A549 treated with AZD2906 at 1 μM for 4 hours (cell line): Measurements from ENCODE around the gene PSORS1C2. TPM values are rescaled to one million over a fixed set of nuclear protein-coding genes. Genes with fewer than 3 reads are reported as not detected.

Experiments used
- total RNA-seq: library from RNA; stranded (reverse); fragments of 200-300 nt; extraction: Qiagen RNA extraction; gene quantifications from 5 replicates; pipeline ENCODE4 v1.2.3, GENCODE V29; 2022

The PSORS1C2 gene
- total RNA-seq: 0.08 TPM in 1 of 5 replicates, not detected in the others

DNA sequence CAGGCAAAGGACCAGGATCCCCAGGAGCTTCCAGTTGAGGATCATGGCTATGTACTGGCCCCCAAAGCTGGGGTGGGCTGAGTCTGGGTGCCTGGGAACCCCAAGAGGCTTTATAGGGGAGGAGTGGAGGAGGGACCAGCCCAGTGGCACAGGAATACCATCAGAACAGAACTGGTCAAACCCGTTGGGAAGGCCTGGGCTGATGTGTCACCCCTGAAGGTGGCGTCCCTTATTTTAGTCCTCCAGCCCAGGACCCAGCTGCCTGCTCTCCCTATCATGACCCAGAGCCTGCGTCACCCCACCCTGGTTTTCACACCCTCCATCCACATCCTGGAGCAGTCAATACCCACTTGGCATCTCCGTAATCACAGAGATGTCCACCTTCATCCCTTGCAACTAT is at the start of gene PSORS1C2:
TSS of gene PSORS1C2 (minus strand) at position 85 of the 400 bp plus-strand sequence. CDS start at position 45, 40 bp downstream.

DNA sequence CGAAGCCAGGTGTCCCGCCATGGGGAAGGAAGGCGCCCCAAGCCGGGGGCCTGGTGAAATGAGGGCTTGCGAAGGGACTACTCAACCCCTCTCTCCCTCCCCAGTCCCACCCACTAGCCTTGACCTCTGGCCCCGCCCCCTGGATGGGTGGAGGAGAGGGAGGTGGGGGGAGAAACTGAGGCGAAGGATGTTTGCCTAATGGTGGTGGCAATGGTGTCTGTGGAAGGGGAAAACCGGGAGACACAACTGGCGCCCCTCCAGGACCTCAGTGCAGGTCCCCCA is 31.7 kb upstream of the PSORS1C2 start, which contains the start of gene POU5F1:
TSS of gene POU5F1 (minus strand) at position 83 of the 282 bp plus-strand sequence. CDS start at position 21, 62 bp downstream.

DNA sequence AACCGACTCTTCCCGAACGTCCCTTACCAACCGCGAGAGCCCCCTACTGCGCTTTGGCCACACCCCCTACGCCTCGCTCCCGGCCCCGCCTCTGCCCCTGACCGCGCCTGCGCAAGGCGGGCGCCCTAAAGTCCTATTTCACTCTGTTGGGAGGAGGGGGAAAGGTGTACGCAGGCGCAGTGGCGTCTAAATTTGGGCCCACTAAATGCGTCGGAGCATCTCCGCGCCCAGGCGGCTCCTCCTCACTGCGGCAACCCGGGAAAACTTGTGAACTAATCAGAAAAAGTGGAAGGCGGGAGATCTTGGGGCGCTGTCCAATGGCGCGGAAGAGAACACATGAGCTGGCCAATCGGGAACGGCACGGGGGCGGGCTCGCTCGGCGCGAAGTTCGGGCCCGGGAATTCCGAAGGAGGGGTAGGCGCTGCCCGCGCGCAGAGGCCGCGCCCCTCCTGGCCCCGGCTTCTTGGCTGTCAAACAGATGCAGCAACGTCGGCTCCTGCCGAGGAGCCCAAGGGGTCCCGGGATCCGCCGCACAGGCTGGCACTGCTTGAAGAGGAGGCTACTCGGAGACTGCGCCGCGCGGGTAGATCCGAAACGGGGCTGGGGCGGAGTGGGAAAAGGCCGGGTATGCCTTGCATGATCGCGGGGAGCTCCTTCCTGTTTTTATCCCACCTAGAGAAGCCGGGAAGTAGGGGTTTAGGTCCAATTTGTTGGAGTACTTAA is 19.4 kb upstream of the PSORS1C2 start, which contains the start of gene TCF19:
TSS of gene TCF19 (plus strand) at position 450 of the 723 bp plus-strand sequence. CDS start 881 bp downstream, outside the sequence.

DNA sequence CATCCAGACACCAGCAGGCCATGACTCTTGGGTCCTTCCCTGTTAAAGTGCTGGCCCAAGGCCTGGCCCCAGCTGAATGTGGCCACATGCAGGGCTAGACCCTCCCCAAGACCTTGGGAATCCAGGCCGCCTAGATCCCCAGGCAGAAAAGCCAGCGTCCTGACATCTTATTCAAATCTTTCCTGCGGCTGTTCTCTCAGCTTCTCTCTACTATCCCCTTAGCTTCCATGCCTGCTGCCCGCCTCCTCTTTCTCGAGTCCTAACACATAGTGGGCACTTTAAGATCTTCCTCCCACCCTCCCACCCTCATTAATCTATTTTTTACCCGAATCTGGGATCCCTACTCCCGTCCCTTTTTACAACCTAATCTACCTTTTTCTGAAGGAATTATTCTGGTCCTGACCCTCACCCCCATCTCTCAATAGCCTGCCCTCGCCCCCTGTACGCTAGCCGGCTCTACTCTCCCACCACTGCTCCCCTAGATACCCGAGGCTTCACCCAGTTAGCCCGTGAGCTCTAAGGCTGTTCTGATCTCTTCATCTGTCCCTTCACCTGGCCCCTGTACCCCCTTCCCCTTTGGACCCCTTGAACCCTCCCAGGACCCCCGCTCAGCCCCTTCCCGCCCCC is 18.8 kb upstream of the PSORS1C2 start, which contains the start of gene CCHCR1:
TSS of gene CCHCR1 (minus strand) at position 290 of the 627 bp plus-strand sequence. CDS start at position 88, 202 bp downstream.

DNA sequence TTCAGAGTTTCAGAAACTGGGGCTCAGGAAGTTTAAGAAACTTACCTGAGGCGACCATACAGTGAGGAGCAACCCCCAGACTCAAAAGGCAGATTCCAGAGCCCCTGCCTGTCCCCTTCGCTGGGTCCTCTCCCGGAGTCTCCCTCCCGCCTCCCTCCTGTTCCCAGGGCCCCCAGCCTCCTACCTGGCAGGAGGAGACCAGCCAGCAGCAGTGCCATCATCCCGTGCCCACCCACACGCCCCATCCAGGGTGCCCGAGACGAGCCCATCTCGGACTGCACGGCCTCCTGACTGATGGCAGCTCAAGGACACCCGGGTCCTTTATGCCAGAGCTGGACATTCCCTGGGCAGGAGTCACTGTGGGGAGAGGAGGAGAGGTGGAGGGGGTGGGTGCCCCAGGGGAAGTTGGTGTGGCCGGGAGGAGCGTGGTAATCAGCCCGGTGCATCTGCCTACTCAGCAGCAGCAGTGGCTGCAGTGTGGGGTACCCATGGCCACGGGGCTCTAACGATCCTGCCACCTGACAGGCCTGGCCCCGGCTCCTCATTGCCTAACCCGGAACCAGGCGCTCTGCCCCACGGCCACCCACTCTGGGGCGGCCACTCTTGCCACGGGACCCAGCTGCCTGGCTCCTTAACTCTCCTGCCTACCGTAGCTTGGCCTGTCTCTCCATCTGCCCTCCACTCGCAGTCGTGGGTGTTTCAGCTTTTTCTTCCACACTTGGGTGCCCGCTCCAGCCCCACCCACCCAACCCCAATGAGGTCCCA is 18.5 kb downstream of the PSORS1C2 start, which contains the start of gene CDSN:
TSS of gene CDSN (minus strand) at position 296 of the 765 bp plus-strand sequence. CDS start at position 269, 27 bp downstream.

DNA sequence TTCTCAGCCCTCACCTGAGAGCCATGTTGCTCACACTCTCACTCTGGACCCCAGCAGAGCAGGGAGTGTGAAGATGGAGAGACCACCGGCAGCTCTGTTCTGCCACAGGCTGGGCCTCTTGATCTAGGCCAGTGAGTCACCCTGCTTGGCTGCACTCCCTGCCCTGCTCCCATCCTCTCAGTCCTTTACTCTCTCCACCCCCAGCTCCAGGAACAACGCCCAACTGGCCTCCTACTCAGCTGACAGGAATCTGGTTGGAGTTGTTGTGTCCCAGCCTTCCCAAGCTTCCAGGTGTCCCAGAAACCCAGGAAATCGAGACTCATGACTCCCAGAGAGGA is 24.4 kb downstream of the PSORS1C2 start, which contains the start of gene PSORS1C1:
TSS of gene PSORS1C1 (plus strand) at position 260 of the 338 bp plus-strand sequence. CDS start 14,833 bp downstream, outside the sequence.

GRCh38 chr6:31112478-31112877 is 26.4 kb downstream of the PSORS1C2 start, which contains the start of gene C6orf15:
Gene C6orf15, minus strand, starts transcription at chr6:31112575. Its CDS starts 20 bp downstream, at chr6:31112555.

Other genes with a start within 250 kb of the PSORS1C2 start
- gene GTF2H4, start 230.9 kb downstream of the PSORS1C2 start, total RNA-seq: 16.1 to 21.6 TPM (median 19.1 TPM) in 5 replicates
- 14.1 to 15.9 TPM (median 15.6 TPM) in 5 replicates for gene VARS2, start 224.8 kb downstream of the PSORS1C2 start, total RNA-seq
- gene SFTA2, start 206.9 kb downstream of the PSORS1C2 start, total RNA-seq: 0.19 to 0.38 TPM (median 0.24 TPM) in 3 of 5 replicates, not detected in the others
- 0.09 to 0.17 TPM (median 0.10 TPM) in 5 replicates for gene MUCL3, start 198.1 kb downstream of the PSORS1C2 start, total RNA-seq
- 0.03 to 0.04 TPM in 2 of 5 replicates, not detected in the others for gene MUC21, start 155.3 kb downstream of the PSORS1C2 start, total RNA-seq
- 0.01 to 0.03 TPM (median 0.02 TPM) in 5 replicates for gene MUC22, start 128.6 kb downstream of the PSORS1C2 start, total RNA-seq
- not detected in 5 replicates for gene C6orf15, start 26.5 kb downstream of the PSORS1C2 start, total RNA-seq
- 4.1 to 5.9 TPM (median 4.6 TPM) in 5 replicates for gene PSORS1C1, start 24.3 kb downstream of the PSORS1C2 start, total RNA-seq
- 0.03 to 0.06 TPM (median 0.05 TPM) in 4 of 5 replicates, not detected in the other for gene CDSN, start 18.6 kb downstream of the PSORS1C2 start, total RNA-seq
- gene CCHCR1, start 18.7 kb upstream of the PSORS1C2 start, total RNA-seq: 6.0 to 8.3 TPM (median 7.1 TPM) in 5 replicates
- 13.3 to 15.2 TPM (median 14.2 TPM) in 5 replicates for gene TCF19, start 19.5 kb upstream of the PSORS1C2 start, total RNA-seq
- 10.9 to 14.9 TPM (median 11.3 TPM) in 5 replicates for gene POU5F1, start 31.6 kb upstream of the PSORS1C2 start, total RNA-seq
- 47.6 to 56.8 TPM (median 53.0 TPM) in 5 replicates for gene HLA-C, start 133.0 kb upstream of the PSORS1C2 start, total RNA-seq
- gene HLA-B, start 218.1 kb upstream of the PSORS1C2 start, total RNA-seq: 18.9 to 30.6 TPM (median 26.0 TPM) in 5 replicates